ENCODE data around the gene TOP2A. TPM values are rescaled to one million over a fixed set of nuclear protein-coding genes. Genes with fewer than 3 reads are reported as not detected.

Gene TOP2A
- polyA plus RNA-seq, 1 experiment: 53.5 TPM

GRCh38 chr17:40457964-40458791 lies 40.5 kb upstream of the TOP2A start:
- no peaks in the 10 kb centered on the region for H3K9me3 ChIP-seq (ENCODE audit: control insufficient read depth, insufficient read depth, low read length)
- POLR2A ChIA-PET: interaction anchor here (0.7 to 1.9 kb wide), 7 partner anchors 13 to 93 kb away, joined by 3 to 11 read pairs (median 5); partner anchors contain the start of gene TOP2A
- peak; percentile 67 for DNase-seq (ENCODE audit: low read depth, low spot score)
- no peak for TF ChIP-seq CTCF (IDR thresholded peaks at IDR 0.05; ENCODE audit: low read depth, low read length)
- CTCF ChIA-PET: interaction anchor here (0.6 to 0.7 kb wide), 2 partner anchors 12 to 18 kb away, joined by 3 to 4 read pairs; no protein-coding TSS in a partner anchor
- no peaks in the 10 kb centered on the region for H3K27me3 ChIP-seq (ENCODE audit: control insufficient read depth, insufficient read depth, low read length)
- no peak overlapping the region for H3K4me3 ChIP-seq (ENCODE audit: low read depth, low read length)
- peak overlapping the region; percentile 71 for H3K27ac ChIP-seq (ENCODE audit: low read depth, low read length)

- Histone ChIP-seq H3K4me3 (ENCODE audit: low read depth, low read length) (no peak overlapping the region), H3K27me3 (ENCODE audit: control insufficient read depth, insufficient read depth, low read length) (no peaks in the 10 kb centered on the region), H3K9me3 (ENCODE audit: control insufficient read depth, insufficient read depth, low read length) (no peaks in the 10 kb centered on the region), H3K27ac (ENCODE audit: low read depth, low read length) (peak overlapping the region; percentile 71)
- DNase-seq (ENCODE audit: low read depth, low spot score): no peak
- CTCF ChIA-PET: no interaction called here
- POLR2A ChIA-PET: interaction anchor here (0.7 to 1.9 kb wide), 6 partner anchors 13 to 94 kb away, joined by 3 to 11 read pairs (median 4); partner anchors contain the start of gene TOP2A
- TF ChIP-seq CTCF (IDR thresholded peaks at IDR 0.05; ENCODE audit: low read depth, low read length): no peak
These were observed 39.7 kb upstream of the TOP2A start for GRCh38 chr17:40457369-40457768.

- peak overlapping the region; percentile 65 for H3K27ac ChIP-seq (ENCODE audit: low read depth, low read length)
- no peak for TF ChIP-seq CTCF (IDR thresholded peaks at IDR 0.05; ENCODE audit: low read depth, low read length)
- ChIA-PET CTCF (interaction anchor here (0.5 to 1.8 kb wide), 6 partner anchors 15 to 103 kb away, joined by 3 to 5 read pairs (median 4); no protein-coding TSS in a partner anchor), POLR2A (interaction anchor here (0.7 to 1.7 kb wide), 3 partner anchors 14 to 95 kb away, joined by 6 to 9 read pairs (median 8); no protein-coding TSS in a partner anchor)
- H3K4me3 ChIP-seq (ENCODE audit: low read depth, low read length): no peak overlapping the region
- no peak for DNase-seq (ENCODE audit: low read depth, low spot score)
- no peaks in the 10 kb centered on the region for H3K9me3 ChIP-seq (ENCODE audit: control insufficient read depth, insufficient read depth, low read length)
- H3K27me3 ChIP-seq (ENCODE audit: control insufficient read depth, insufficient read depth, low read length): no peaks in the 10 kb centered on the region
These were observed 38.8 kb upstream of the TOP2A start for GRCh38 chr17:40456396-40456951.

DNA sequence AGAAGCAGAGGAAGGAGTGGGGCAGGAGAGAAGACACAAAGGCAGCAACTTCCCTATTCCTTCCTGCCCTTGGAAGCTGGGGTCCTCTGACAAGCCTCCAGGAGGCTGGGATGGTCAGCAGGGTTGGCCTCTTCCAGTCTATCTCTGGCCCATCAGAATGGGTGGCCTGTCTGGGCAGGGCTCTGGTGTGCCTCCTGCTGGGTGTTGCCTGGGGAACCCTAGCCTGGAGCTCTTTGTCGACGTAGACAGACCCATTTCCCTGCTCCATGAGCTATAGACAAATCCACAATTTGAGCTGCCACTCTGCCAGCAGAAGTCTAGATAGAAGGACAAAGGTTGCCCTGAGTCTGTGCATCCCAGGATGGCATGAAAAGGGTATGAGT lies 36.9 kb upstream of the TOP2A start:
- Histone ChIP-seq H3K4me3 (ENCODE audit: low read depth, low read length) (no peak overlapping the region), H3K9me3 (ENCODE audit: control insufficient read depth, insufficient read depth, low read length) (no peaks in the 10 kb centered on the region), H3K27me3 (ENCODE audit: control insufficient read depth, insufficient read depth, low read length) (no peaks in the 10 kb centered on the region), H3K27ac (ENCODE audit: low read depth, low read length) (peak overlapping the region; percentile 57)
- TF ChIP-seq CTCF (IDR thresholded peaks at IDR 0.05; ENCODE audit: low read depth, low read length): no peak
- ChIA-PET POLR2A (interaction anchor here (0.7 to 1.5 kb wide), 2 partner anchors 11 to 1277 kb away, joined by 4 read pairs; partner anchors contain the start of gene IGFBP4), CTCF (interaction anchor here (0.8 to 2.0 kb wide), 3 partner anchors 21 to 81 kb away, joined by 3 to 9 read pairs (median 7); no protein-coding TSS in a partner anchor)
- DNase-seq (ENCODE audit: low read depth, low spot score): no peak
